ENCODE measurements around the gene RERE.
"Not testable (repeated sequence)": the region's sequence is repeated elsewhere in the genome, so short reads cannot be mapped to it uniquely, and the experiment has no call there.

RERE gene

GRCh38 chr1:8796812-8797211 lies 20.6 kb downstream of the RERE start:
- no peak for DNase-seq

- DNase-seq: no peak
Observed at GRCh38 chr1:8794605-8795004, 22.8 kb downstream of the RERE start.

GRCh38 chr1:8791819-8792218 lies 25.6 kb downstream of the RERE start:
- no peak for DNase-seq

- DNase-seq: no peak
Observed at GRCh38 chr1:8790987-8791386, 26.5 kb downstream of the RERE start.

- no peak for DNase-seq
Observed at GRCh38 chr1:8790478-8790877, 27.0 kb downstream of the RERE start.

GRCh38 chr1:8789314-8790214 lies 27.9 kb downstream of the RERE start:
- no peak for DNase-seq

GRCh38 chr1:8787218-8787617 lies 30.2 kb downstream of the RERE start:
- DNase-seq: no peak

GRCh38 chr1:8786204-8786603 lies 31.2 kb downstream of the RERE start:
- not testable (repeated sequence) for DNase-seq

- DNase-seq: no peak
Observed at GRCh38 chr1:8782955-8783354, 34.5 kb downstream of the RERE start.

GRCh38 chr1:8782001-8782620 lies 35.3 kb downstream of the RERE start:
- DNase-seq: no peak

- no peak for DNase-seq
Observed at GRCh38 chr1:8780405-8780804, 37.0 kb downstream of the RERE start.

GRCh38 chr1:8777867-8778266 lies 39.6 kb downstream of the RERE start:
- no peak for DNase-seq

GRCh38 chr1:8776104-8776503 lies 41.3 kb downstream of the RERE start:
- no peak for DNase-seq

GRCh38 chr1:8767006-8767405 lies 50.4 kb downstream of the RERE start:
- DNase-seq: no peak

- DNase-seq: no peak
Observed at GRCh38 chr1:8765198-8765597, 52.2 kb downstream of the RERE start.

- DNase-seq: no peak
Observed at GRCh38 chr1:8764293-8764937, 53.0 kb downstream of the RERE start.

GRCh38 chr1:8763888-8764287 lies 53.6 kb downstream of the RERE start:
- DNase-seq: no peak

- DNase-seq: no peak
Observed at GRCh38 chr1:8754993-8755392, 62.4 kb downstream of the RERE start.

- no peak for DNase-seq
Observed at GRCh38 chr1:8754247-8754650, 63.2 kb downstream of the RERE start.

GRCh38 chr1:8753736-8754135 lies 63.7 kb downstream of the RERE start:
- no peak for DNase-seq

GRCh38 chr1:8752921-8753713 lies 64.3 kb downstream of the RERE start:
- DNase-seq: no peak

GRCh38 chr1:8752411-8752810 lies 65.0 kb downstream of the RERE start:
- no peak for DNase-seq

GRCh38 chr1:8751984-8752383 lies 65.5 kb downstream of the RERE start:
- DNase-seq: no peak
